Stimulated activated CD4-positive, alpha-beta T cell treated with anti-CD3 and anti-CD28 coated beads, TNF-alpha, amount 100 ng/mL, for 4 hours (primary cell): Measurements from ENCODE around the gene PCNX1.

Experiments used
- DNase-seq, 3 experiments: peaks; one replicate each; pipeline ENCODE4 v3.0.0-alpha.2; 2020; ENCODE audit warnings: low read depth in 3 of 3

The PCNX1 gene

GRCh38 chr14:71071042-71071441 lies 163.8 kb downstream of the PCNX1 start:
- no peak for DNase-seq

DNA sequence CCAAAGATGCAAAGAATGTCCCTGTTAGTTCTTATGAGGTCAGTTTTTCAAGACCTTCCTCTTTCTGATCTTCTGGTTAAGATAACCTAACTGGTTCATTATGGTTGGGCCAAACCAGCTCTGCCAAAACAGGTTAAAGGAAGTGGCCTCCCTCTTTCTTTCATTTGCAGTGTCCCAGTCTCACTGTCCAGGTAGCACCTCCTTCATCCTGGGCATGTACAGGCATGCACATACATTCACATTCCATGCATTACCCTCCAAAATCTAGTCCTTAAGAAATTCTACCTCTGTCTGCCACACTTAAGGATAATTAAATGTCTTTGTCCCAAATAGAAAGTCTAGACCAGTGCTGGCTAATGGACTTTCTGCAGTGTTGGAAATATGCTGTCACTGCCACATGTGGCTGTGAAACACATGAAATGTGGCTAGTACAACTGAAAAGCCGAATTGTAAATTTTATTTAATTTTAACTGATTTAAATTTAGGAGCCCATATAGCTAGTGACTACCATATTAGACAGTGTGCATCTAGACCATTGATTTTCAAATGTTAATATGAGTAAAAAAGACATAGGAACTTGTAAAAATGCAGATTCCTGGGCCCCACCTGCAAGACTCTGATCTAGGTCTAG lies 169.3 kb downstream of the PCNX1 start:
- DNase-seq: no peak

- no peak for DNase-seq
Observed at GRCh38 chr14:71078500-71078899, 171.2 kb downstream of the PCNX1 start.

DNA sequence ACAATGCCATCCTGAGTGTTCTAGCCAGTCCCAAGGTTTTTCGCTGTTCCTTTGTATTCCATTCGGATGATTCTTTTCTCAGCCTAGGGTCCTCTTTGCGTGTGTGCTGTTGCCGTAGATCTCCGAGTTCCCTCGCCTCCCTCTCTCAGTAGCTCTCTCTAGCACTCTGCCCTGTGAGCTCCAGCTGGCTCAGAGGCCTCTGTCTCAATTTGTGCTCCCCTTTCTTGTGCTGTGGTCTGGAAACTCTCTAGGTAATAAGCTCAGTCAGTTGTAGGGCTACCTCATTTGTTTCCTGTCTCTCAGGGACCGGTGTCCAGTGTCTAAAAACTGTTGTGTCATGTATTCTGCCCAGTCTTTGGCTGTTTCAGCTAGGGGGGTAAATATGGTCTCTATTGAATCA lies 179.3 kb downstream of the PCNX1 start:
- no peak for DNase-seq

GRCh38 chr14:71089971-71090370 lies 182.7 kb downstream of the PCNX1 start:
- DNase-seq: no peak

GRCh38 chr14:71094722-71095121 lies 187.5 kb downstream of the PCNX1 start:
- DNase-seq: no peak

DNA sequence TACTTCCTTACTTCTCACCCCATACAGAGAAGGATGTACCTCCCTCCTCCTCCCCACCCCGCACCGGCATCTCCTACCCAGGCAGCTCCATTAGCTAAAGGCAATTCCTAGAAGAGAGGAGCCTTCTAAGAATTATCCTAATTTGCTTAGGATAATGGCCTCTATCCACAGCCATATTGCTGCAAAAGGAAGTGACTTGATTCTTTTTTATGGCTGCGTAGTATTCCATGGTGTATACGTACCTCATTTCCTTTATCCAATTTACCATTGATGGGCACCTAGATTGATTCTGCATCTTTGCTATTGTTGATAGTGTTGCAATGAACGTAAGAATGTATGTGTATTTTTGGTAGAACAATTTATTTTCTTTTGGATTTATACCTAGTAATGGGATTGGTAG lies 189.7 kb downstream of the PCNX1 start:
- DNase-seq: no peak

- DNase-seq: no peak
Observed at GRCh38 chr14:71103662-71104484, 196.6 kb downstream of the PCNX1 start.

DNA sequence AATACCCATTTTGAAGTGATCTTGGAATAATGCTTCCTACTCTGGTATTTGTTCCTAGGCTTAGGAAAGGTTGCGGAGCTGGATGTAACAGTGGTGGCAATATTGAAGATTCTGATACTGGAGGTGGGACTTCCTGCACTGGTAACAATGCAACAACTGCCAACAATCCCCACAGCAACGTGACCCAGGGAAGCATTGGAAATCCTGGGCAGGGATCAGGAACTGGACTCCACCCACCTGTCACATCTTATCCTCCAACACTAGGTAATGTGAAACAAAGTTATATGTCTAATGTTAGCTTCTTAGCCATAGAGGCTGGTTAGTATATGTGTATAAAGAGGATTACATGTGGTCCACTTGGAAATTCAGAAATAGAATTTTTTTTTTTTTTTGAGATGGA lies 197.9 kb downstream of the PCNX1 start:
- DNase-seq: no peak

- DNase-seq: no peak
Observed at GRCh38 chr14:71107921-71108320, 200.7 kb downstream of the PCNX1 start.

DNA sequence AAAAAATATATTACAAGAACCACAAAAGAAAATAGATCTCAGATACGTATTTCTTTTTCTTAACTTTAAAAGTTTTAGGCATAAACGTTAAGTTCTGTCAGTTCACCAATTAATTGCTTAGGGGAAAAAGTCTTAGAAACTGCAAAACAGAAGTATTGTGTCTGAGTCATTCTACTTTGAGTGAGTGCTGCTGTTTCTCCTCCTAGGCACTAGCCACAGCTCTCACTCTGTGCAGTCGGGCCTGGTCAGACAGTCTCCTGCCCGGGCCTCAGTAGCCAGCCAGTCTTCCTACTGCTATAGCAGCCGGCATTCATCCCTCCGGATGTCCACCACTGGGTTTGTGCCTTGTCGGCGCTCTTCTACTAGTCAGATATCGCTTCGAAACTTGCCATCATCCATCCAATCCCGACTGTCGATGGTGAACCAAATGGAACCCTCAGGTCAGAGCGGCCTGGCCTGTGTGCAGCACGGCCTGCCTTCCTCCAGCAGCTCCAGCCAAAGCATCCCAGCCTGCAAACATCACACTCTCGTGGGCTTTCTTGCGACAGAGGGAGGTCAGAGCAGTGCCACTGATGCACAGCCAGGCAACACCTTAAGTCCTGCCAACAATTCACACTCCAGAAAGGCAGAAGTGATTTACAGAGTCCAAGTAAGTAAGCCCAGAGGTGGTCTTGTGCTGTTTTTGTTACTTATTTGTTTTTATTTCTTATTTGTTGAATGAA lies 201.3 kb downstream of the PCNX1 start:
- DNase-seq: no peak

DNA sequence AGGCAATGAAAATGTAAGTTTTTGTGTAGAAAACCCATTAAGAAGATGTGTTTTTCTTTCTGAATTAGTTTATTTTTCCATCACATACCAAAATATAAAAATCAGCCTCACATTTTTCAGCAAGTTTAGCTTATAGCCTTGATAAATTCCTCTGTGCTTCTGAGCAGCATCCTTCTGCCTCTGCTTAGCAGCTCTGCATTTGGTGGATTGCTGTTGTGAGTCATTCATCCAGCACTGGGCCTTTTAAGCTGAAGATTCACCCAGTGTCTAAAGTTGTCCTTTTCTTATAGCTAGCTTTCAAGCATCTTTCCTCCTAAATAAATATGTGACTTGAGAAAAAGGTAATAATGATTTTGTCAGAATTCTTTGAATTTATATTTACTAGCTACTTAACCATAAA lies 206.1 kb downstream of the PCNX1 start:
- DNase-seq: no peak

DNA sequence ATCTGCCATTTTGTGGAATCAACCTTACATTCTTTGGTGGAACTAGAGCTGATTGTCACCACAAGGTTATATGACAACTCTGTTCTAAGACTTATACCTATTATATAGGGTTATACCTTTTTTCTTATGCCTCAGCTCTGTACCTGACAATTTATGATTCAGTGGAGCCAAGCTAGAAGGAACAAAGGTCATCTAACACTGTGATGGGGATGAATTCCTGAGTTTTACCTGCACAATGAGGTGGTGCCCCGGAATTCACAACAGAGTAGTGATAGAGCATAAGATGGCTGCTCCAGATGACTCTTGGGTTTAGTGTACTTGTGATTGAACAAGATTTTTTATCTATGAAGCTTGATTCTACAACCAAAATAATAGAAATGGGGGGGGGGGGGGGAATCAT lies 207.3 kb downstream of the PCNX1 start:
- no peak for DNase-seq

DNA sequence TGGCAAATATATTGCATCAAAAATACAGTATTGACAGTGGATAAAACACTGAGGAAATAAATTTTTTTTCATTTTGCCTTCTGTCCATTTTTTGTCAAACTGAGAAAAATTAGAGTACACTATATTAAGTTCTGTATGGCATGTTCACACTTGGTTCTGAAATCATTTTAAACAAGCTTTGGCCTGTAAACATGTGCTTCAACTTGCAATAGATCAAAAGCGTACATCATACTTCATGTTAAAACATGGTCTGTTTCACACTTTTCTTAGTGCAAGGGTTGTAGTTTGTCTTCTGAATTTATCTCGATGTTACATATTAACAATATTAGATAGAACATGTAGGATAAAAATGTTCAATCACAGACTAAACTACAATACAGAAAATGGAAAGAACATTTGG lies 208.0 kb downstream of the PCNX1 start:
- DNase-seq: no peak

DNA sequence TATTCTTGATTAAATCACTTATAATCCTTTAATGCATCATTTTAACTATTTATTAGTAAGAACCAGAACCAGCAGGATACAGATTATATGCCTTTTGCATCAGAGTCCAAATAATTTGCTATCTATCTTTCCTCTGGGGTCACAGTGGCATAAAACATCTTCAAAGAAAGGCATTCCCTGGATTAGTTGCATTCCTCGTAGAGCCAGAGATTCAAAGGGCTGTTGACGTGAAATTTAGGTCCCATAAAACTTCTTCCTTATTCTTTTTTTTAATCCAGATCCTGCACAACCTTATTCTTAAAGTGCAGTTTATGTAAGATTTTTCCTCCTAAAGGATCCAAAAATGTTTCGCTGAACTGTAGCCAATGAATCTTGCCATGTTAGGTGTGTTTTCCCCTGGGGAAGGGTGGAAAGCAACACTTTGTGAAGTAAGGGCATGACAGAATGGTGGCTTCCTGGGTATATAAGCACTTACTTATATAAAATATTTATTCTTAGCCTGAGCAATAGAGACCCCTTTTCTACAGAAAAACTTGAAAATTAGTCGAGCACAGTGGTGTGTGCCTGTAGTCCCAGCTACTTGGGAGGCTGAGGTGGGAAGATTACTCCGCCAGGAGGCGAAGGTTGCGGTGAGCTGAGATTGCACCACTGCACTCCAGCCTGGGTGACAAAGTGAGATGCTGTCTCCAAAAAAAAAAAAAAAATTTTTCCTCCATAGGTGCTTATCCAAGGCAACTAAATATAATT lies 208.7 kb downstream of the PCNX1 start:
- no peak for DNase-seq

DNA sequence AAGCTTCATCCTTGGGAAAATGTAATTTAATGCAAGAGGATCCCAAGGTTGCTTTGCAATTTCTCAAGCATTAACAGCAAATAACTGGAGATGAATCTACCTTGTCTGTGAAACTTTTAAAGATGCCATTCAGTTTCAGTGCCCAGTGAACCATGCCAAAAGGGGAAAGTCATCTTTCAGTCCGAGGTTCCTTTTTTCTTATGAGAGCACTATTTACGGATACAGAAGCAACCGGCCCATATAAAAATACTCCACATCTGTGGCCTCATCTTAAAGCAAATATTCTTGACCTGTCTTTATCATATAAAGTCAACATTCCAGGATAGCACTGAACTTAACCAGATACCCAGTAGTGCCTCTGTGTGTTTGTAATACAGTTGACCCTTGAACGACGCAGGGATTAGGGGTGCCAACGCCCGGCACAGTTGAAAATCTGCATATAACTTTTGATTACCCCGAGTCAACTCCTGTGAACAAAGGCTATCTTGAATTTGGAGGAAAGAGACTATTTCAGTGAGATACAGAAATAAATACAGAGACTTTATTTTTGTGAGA lies 209.4 kb downstream of the PCNX1 start:
- DNase-seq: no peak

DNA sequence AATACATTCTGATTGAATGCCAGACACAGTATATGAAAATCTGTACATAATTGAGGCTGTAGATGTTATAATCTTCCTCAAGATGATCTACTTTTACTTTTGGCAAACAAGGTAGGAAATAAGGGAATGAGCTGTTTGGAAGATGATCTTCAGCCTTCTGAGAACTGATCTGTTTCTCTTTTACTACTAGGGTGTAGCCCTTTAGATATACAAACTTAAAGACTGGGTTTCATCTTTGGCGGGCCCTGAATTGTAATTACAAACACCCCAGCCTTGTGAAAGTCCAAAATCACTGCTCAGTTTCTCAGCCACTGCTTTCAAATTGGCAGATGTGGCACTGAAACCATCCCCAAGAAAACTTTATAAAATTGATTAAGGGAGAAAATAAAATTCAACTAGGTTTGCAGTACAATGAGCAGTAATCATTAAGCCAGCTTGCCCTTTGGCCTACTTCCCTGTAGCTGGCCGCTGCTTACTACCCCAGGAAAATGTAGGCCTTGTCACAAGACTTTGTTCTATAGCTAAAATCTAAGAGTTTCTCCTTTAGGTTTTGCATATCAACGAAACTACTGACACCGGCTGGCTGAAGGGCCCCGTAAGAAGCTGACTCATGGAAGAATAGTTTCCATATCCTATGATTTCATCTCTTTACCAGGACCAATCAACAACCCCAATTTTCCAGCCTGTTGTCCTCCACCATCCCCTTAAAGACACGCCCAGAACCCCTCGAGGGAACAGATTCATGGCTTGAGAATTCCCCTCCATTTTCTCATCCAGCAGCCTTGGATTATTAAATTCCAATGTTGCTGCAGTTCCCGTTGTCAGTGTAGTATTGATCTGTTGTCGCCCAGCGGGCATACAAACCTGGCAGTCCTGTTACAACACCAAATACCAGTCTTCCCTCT lies 210.8 kb downstream of the PCNX1 start:
- no peak for DNase-seq

DNA sequence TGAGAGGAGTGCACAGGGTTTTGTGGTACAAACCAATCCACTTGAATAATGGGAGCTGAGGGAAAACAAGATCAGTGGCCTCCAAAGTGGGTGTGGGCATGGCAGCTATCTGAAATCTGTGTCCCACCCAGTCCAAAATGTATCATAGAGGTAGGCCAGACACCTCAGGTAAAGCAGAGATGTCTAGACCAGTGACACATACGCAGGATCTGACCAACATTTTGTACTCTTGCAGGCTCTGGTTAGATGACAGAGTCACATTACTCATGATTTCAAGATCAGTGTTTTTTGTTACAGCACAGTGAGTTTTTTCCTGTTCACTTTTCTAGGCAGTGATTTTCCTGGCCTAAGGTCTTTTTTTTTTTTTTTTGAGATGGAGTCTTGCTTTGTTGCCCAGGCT lies 211.8 kb downstream of the PCNX1 start:
- no peak for DNase-seq

GRCh38 chr14:71119832-71120231 lies 212.6 kb downstream of the PCNX1 start:
- DNase-seq: no peak

DNA sequence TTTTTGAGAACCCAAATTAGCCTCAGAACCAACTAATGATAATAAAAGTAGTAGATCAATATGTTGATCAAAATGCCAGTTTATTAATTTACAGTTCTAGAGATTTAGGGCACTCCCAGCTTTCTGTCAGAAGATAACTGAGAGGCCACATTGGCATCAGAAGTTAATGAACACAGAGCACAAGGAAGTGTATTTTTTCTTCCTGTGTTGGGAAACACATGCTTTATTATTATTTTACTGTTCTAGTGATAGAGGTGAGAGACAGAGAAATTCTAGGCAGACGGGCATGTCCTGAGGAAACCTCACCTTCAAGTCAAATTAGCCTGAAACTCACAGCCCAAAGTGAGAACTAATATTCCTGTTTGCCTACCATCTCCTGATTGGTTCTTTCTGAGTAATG lies 213.7 kb downstream of the PCNX1 start:
- no peak for DNase-seq

DNA sequence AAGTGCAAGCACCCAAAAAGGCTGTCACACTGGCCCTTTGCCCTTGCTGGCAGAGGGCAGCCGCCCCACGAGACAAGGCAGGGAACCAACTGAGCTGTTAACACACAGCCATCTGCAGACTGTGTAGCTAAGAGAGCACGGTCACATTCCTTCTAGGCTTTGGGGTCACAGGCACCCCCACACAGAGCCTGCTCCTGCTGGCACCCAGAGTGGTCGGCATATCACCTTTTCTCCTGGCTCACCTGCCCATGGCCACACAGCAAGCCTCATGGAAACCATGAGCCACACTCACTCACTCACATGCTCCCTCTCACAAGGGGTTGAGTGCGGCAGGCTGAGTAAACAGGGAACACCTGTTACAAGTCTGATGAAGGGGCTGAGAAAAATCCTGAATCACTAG lies 214.5 kb downstream of the PCNX1 start:
- DNase-seq: no peak
